T-helper 22 cell (primary cell): ENCODE measurements around the gene TSPY2.
"Not testable (repeated sequence)": the region's sequence is repeated elsewhere in the genome, so short reads cannot be mapped to it uniquely, and the experiment has no call there.

ENCODE experiments used
- DNase-seq: peaks from one replicate; pipeline ENCODE4 v3.0.0-alpha.2; 2020; ENCODE audit warnings: low read depth

Gene TSPY2, protein sequence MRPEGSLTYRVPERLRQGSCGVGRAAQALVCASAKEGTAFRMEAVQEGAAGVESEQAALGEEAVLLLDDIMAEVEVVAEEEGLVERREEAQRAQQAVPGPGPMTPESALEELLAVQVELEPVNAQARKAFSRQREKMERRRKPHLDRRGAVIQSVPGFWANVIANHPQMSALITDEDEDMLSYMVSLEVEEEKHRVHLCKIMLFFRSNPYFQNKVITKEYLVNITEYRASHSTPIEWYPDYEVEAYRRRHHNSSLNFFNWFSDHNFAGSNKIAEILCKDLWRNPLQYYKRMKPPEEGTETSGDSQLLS

DNA sequence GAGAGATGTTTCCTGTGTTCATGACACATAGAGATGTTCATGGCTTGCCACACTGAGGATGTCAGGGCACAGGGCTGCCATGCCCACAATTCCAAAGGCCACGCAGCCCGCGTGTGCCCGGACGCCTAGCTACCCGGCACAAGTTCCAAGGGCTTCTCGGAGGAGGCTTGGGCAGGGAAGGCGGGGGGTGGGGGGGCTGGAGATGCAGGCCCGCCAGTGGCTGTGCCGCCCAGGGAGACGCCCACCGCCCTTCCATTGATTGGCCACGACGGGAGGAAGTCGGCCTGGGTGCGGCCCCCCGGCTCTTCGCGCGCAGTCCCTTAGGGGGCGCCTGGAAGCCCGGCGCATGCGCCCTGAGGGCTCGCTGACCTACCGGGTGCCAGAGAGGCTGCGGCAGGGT is at the start of gene TSPY2:
TSPY2 (plus strand) TSS at position 301 of the 400 bp plus-strand sequence; CDS start at position 347, 46 bp downstream.
- DNase-seq = not testable (repeated sequence)

DNA sequence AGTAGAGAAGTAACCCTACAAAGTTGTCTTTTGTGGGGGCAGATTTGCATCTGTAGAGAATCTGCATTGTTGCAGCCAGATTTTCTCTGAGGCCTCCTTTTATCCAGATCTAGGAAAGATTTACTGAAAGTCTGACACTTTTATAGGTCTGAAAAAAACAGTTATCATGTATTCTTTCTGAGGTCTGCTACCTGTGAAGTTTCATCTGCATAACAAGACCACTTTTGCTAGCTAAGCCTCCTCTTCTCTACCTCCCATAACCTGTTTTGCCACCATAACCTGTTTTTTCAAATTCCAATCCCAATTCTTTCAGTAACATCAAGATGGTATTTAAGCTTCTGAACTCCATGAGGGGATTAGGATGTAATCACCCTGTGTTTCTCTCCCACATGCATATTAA is 36.5 kb upstream of the TSPY2 start:
- DNase-seq = not testable (repeated sequence)

DNA sequence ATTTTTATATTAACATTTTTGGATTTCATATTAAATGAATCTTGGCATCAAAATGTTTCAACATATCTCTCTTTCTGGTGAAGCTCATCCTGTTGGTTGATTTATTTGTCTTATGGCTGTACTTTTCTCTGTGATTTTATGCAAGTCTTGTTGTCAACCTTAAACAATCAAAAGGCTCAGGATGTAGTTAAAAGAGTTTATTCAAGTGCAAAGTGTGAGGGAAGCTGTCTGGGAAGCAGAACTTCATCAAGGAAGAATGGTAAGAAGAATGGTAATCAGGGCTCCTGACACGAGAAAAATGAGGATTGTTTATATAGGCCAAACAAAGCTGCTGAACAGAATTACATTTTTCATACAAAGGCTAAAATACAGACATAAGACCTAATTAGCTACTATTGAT is 29.0 kb upstream of the TSPY2 start:
- DNase-seq = not testable (repeated sequence)

DNA sequence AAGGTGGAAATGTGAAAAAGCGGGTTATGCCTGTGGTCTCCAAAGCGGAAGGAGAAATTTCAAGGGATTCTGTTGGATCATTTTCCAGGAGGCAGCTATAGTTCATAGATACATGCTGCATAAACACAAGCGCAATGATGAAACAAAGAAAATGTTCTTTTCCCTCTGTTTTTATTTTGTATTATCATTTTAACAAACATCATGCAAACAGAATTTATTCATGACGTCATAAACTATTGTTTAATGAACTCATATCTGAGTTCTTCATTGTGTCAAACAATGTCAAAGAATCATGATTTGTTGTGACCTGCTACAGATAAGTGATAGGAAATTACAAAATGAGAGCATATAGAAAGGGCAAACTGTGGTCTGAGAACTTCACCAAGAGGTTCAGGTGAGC is 23.8 kb downstream of the TSPY2 start:
- not testable (repeated sequence) for DNase-seq
